ENCODE measurements around the gene FN1.

DNA sequence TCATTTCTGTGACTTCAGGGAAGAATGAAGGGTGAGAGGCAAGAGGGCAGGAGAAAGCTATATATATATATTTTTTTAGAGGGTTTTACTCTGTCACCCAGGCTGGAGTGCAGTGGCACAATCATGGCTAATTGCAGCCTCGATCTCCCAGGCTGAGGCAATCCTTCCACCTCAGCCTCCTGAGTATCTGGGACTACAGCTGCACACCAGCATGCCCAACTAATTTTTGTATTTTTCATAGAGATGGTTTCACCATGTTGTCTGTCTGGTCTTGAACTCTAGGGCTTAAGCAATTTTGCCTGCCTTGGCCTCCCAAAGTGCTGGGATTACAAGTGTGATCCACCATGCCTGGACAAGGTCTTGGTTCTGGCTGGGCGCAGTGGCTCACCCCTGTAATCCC lies 120.6 kb downstream of the FN1 start:
- TF ChIP-seq, protein P1, sequence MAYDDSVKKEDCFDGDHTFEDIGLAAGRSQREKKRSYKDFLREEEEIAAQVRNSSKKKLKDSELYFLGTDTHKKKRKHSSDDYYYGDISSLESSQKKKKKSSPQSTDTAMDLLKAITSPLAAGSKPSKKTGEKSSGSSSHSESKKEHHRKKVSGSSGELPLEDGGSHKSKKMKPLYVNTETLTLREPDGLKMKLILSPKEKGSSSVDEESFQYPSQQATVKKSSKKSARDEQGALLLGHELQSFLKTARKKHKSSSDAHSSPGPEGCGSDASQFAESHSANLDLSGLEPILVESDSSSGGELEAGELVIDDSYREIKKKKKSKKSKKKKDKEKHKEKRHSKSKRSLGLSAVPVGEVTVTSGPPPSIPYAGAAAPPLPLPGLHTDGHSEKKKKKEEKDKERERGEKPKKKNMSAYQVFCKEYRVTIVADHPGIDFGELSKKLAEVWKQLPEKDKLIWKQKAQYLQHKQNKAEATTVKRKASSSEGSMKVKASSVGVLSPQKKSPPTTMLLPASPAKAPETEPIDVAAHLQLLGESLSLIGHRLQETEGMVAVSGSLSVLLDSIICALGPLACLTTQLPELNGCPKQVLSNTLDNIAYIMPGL (CRISPR knock-in tag; IDR thresholded peaks at IDR 0.05; ENCODE audit: borderline replicate concordance), result no peak
- TF ChIP-seq MAX (IDR thresholded peaks at IDR 0.05) (no peak), POLR2A (IDR thresholded peaks at IDR 0.05; ENCODE audit: low read length) (no peak), BHLHE40 (IDR thresholded peaks at IDR 0.05; ENCODE audit: low read depth, low read length) (no peak), CEBPB (IDR thresholded peaks at IDR 0.05) (no peak), CTCF (IDR thresholded peaks at IDR 0.05) (no peak), REST (IDR thresholded peaks at IDR 0.05) (no peak), ZFP36 (IDR thresholded peaks at IDR 0.05; ENCODE audit: borderline replicate concordance, partially characterized antibody) (no peak), USF2 (IDR thresholded peaks at IDR 0.05) (no peak), HDAC2 (IDR thresholded peaks at IDR 0.05) (no peak)

Measured in A549 (cell line).